Measurements from ENCODE around the gene GRIK4.

GRIK4 gene

GRCh38 chr11:120832481-120833238 is 321.1 kb downstream of the GRIK4 start:
- TF ChIP-seq ZNF274 (IDR thresholded peaks at IDR 0.05; ENCODE audit: low read depth, low read length) (no peak), YY1 (IDR thresholded peaks at IDR 0.05; ENCODE audit: insufficient read depth, insufficient read length) (no peak), SUZ12 (IDR thresholded peaks at IDR 0.05; ENCODE audit: extremely low read depth, insufficient read depth, insufficient read length) (no peak)
- no peak overlapping the region for H3K9ac ChIP-seq (ENCODE audit: insufficient read length, low read depth)
- no peak for DNase-seq (ENCODE audit: low read depth, low spot score)

GRCh38 chr11:120834686-120835210 is 323.2 kb downstream of the GRIK4 start:
- H3K4me1 ChIP-seq (ENCODE audit: insufficient read depth, insufficient read length) = peaks cover 4% of the 10 kb centered on the region
- no peak overlapping the region for H3K9ac ChIP-seq (ENCODE audit: insufficient read length, low read depth)
- DNase-seq (ENCODE audit: low read depth, low spot score) = no peak
- TF ChIP-seq YY1 (IDR thresholded peaks at IDR 0.05; ENCODE audit: insufficient read depth, insufficient read length) = no peak
- no peak for TF ChIP-seq ZNF274 (IDR thresholded peaks at IDR 0.05; ENCODE audit: low read depth, low read length)
- TF ChIP-seq SUZ12 (IDR thresholded peaks at IDR 0.05; ENCODE audit: extremely low read depth, insufficient read depth, insufficient read length) = no peak
- H3K9me3 ChIP-seq (ENCODE audit: insufficient read depth, low read length) = no peaks in the 10 kb centered on the region
- H3K4me3 ChIP-seq (ENCODE audit: insufficient read length, low read depth) = no peak overlapping the region
- no peaks in the 10 kb centered on the region for H3K36me3 ChIP-seq (ENCODE audit: insufficient read depth, insufficient read length, low read length)
- no peaks in the 10 kb centered on the region for H3K27me3 ChIP-seq (ENCODE audit: insufficient read depth, insufficient read length)

More at GRCh38 chr11:120832481-120833238, 321.1 kb downstream of the GRIK4 start:
- Histone ChIP-seq H3K27me3 (ENCODE audit: insufficient read depth, insufficient read length) (no peaks in the 10 kb centered on the region), H3K4me3 (ENCODE audit: insufficient read length, low read depth) (no peak overlapping the region), H3K4me1 (ENCODE audit: insufficient read depth, insufficient read length) (peaks cover 4% of the 10 kb centered on the region), H3K9me3 (ENCODE audit: insufficient read depth, low read length) (no peaks in the 10 kb centered on the region), H3K36me3 (ENCODE audit: insufficient read depth, insufficient read length, low read length) (no peaks in the 10 kb centered on the region)

- TF ChIP-seq SUZ12 (IDR thresholded peaks at IDR 0.05; ENCODE audit: extremely low read depth, insufficient read depth, insufficient read length) = no peak
- no peak for TF ChIP-seq YY1 (IDR thresholded peaks at IDR 0.05; ENCODE audit: insufficient read depth, insufficient read length)
- no peak for TF ChIP-seq ZNF274 (IDR thresholded peaks at IDR 0.05; ENCODE audit: low read depth, low read length)
- H3K4me3 ChIP-seq (ENCODE audit: insufficient read length, low read depth) = no peak overlapping the region
- no peak overlapping the region for H3K9ac ChIP-seq (ENCODE audit: insufficient read length, low read depth)
- no peaks in the 10 kb centered on the region for H3K36me3 ChIP-seq (ENCODE audit: insufficient read depth, insufficient read length, low read length)
- no peaks in the 10 kb centered on the region for H3K27me3 ChIP-seq (ENCODE audit: insufficient read depth, insufficient read length)
- DNase-seq (ENCODE audit: low read depth, low spot score) = no peak
- no peaks in the 10 kb centered on the region for H3K9me3 ChIP-seq (ENCODE audit: insufficient read depth, low read length)
- H3K4me1 ChIP-seq (ENCODE audit: insufficient read depth, insufficient read length) = peaks cover 4% of the 10 kb centered on the region
Measured at GRCh38 chr11:120835601-120836228, 324.2 kb downstream of the GRIK4 start.

- DNase-seq (ENCODE audit: low read depth, low spot score) = no peak
- TF ChIP-seq YY1 (IDR thresholded peaks at IDR 0.05; ENCODE audit: insufficient read depth, insufficient read length) (no peak), ZNF274 (IDR thresholded peaks at IDR 0.05; ENCODE audit: low read depth, low read length) (no peak), SUZ12 (IDR thresholded peaks at IDR 0.05; ENCODE audit: extremely low read depth, insufficient read depth, insufficient read length) (no peak)
- H3K4me3 ChIP-seq (ENCODE audit: insufficient read length, low read depth) = no peak overlapping the region
- no peaks in the 10 kb centered on the region for H3K36me3 ChIP-seq (ENCODE audit: insufficient read depth, insufficient read length, low read length)
- peaks cover 4% of the 10 kb centered on the region for H3K4me1 ChIP-seq (ENCODE audit: insufficient read depth, insufficient read length)
- H3K9ac ChIP-seq (ENCODE audit: insufficient read length, low read depth) = no peak overlapping the region
- H3K27me3 ChIP-seq (ENCODE audit: insufficient read depth, insufficient read length) = no peaks in the 10 kb centered on the region
- no peaks in the 10 kb centered on the region for H3K9me3 ChIP-seq (ENCODE audit: insufficient read depth, low read length)
Measured at GRCh38 chr11:120837696-120838095, 326.1 kb downstream of the GRIK4 start.

- no peak overlapping the region for H3K4me3 ChIP-seq (ENCODE audit: insufficient read length, low read depth)
- no peak overlapping the region for H3K9ac ChIP-seq (ENCODE audit: insufficient read length, low read depth)
- H3K9me3 ChIP-seq (ENCODE audit: insufficient read depth, low read length) = no peaks in the 10 kb centered on the region
- no peak for DNase-seq (ENCODE audit: low read depth, low spot score)
- TF ChIP-seq YY1 (IDR thresholded peaks at IDR 0.05; ENCODE audit: insufficient read depth, insufficient read length) (no peak), SUZ12 (IDR thresholded peaks at IDR 0.05; ENCODE audit: extremely low read depth, insufficient read depth, insufficient read length) (no peak), ZNF274 (IDR thresholded peaks at IDR 0.05; ENCODE audit: low read depth, low read length) (no peak)
- H3K4me1 ChIP-seq (ENCODE audit: insufficient read depth, insufficient read length) = peaks cover 4% of the 10 kb centered on the region
- H3K27me3 ChIP-seq (ENCODE audit: insufficient read depth, insufficient read length) = no peaks in the 10 kb centered on the region
- H3K36me3 ChIP-seq (ENCODE audit: insufficient read depth, insufficient read length, low read length) = no peaks in the 10 kb centered on the region
Measured at GRCh38 chr11:120839201-120839600, 327.7 kb downstream of the GRIK4 start.

- Histone ChIP-seq H3K9ac (ENCODE audit: insufficient read length, low read depth) (no peak overlapping the region), H3K27me3 (ENCODE audit: insufficient read depth, insufficient read length) (no peaks in the 10 kb centered on the region)
- no peak for DNase-seq (ENCODE audit: low read depth, low spot score)
Measured at GRCh38 chr11:120839846-120840402, 328.4 kb downstream of the GRIK4 start.

GRCh38 chr11:120840661-120841060 is 329.1 kb downstream of the GRIK4 start:
- Histone ChIP-seq H3K4me3 (ENCODE audit: insufficient read length, low read depth) (no peak overlapping the region), H3K36me3 (ENCODE audit: insufficient read depth, insufficient read length, low read length) (no peaks in the 10 kb centered on the region), H3K27me3 (ENCODE audit: insufficient read depth, insufficient read length) (no peaks in the 10 kb centered on the region), H3K9ac (ENCODE audit: insufficient read length, low read depth) (no peak overlapping the region), H3K4me1 (ENCODE audit: insufficient read depth, insufficient read length) (peaks cover 2% of the 10 kb centered on the region), H3K9me3 (ENCODE audit: insufficient read depth, low read length) (no peaks in the 10 kb centered on the region)
- no peak for DNase-seq (ENCODE audit: low read depth, low spot score)
- TF ChIP-seq ZNF274 (IDR thresholded peaks at IDR 0.05; ENCODE audit: low read depth, low read length) = no peak
- TF ChIP-seq YY1 (IDR thresholded peaks at IDR 0.05; ENCODE audit: insufficient read depth, insufficient read length) = no peak
- no peak for TF ChIP-seq SUZ12 (IDR thresholded peaks at IDR 0.05; ENCODE audit: extremely low read depth, insufficient read depth, insufficient read length)

More at GRCh38 chr11:120839846-120840402, 328.4 kb downstream of the GRIK4 start:
- H3K4me3 ChIP-seq (ENCODE audit: insufficient read length, low read depth) = no peak overlapping the region
- peaks cover 4% of the 10 kb centered on the region for H3K4me1 ChIP-seq (ENCODE audit: insufficient read depth, insufficient read length)
- no peaks in the 10 kb centered on the region for H3K36me3 ChIP-seq (ENCODE audit: insufficient read depth, insufficient read length, low read length)
- TF ChIP-seq YY1 (IDR thresholded peaks at IDR 0.05; ENCODE audit: insufficient read depth, insufficient read length) (no peak), ZNF274 (IDR thresholded peaks at IDR 0.05; ENCODE audit: low read depth, low read length) (no peak), SUZ12 (IDR thresholded peaks at IDR 0.05; ENCODE audit: extremely low read depth, insufficient read depth, insufficient read length) (no peak)
- H3K9me3 ChIP-seq (ENCODE audit: insufficient read depth, low read length) = no peaks in the 10 kb centered on the region

Measured in NT2/D1 (cell line).